ENCODE measurements around the gene AKNA.

DNA sequence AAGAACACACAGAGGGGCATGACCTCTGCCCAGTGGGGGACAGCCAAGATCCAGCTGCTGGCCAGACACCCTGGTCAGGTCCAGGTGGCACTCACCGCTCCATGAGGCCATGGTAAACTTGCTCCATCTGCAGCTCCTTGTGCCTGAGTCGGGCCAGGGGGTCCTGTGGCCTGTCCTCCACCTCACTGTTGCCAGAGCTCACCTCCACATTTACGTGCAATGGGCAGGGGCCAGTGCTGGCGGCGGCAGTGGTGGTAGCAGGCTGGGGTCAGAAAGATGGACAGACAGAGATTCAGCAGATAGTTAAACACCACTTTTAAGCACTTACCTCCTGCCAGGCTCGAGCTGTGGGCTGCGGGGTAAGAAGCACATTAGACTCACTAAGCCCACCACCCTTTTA, 28.0 kb downstream of the AKNA start:
- TF ChIP-seq, protein P1, sequence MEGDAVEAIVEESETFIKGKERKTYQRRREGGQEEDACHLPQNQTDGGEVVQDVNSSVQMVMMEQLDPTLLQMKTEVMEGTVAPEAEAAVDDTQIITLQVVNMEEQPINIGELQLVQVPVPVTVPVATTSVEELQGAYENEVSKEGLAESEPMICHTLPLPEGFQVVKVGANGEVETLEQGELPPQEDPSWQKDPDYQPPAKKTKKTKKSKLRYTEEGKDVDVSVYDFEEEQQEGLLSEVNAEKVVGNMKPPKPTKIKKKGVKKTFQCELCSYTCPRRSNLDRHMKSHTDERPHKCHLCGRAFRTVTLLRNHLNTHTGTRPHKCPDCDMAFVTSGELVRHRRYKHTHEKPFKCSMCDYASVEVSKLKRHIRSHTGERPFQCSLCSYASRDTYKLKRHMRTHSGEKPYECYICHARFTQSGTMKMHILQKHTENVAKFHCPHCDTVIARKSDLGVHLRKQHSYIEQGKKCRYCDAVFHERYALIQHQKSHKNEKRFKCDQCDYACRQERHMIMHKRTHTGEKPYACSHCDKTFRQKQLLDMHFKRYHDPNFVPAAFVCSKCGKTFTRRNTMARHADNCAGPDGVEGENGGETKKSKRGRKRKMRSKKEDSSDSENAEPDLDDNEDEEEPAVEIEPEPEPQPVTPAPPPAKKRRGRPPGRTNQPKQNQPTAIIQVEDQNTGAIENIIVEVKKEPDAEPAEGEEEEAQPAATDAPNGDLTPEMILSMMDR (IDR thresholded peaks at IDR 0.05; ENCODE audit: insufficient read depth, low read depth, low read length), result no peak
- no peak for TF ChIP-seq EZH2 (IDR thresholded peaks at IDR 0.05; ENCODE audit: insufficient read depth, low read length)
